WTC11 (cell line): ENCODE data around the gene MAML3. TPM values are rescaled to one million over a fixed set of nuclear protein-coding genes. Genes with fewer than 3 reads are reported as not detected.

Experiments used
- ATAC-seq: fragments of 200-7000 bp; cut with Tn5 transposase; 2 replicates; pipeline ENCODE4 v1.10.0; 2021; ENCODE audit warnings: mild to moderate bottlenecking, moderate library complexity
- CTCF ChIA-PET: fragments of 300-600 bp; sonication (Branson Sonifier 250); formaldehyde crosslinking; loops from one replicate; lab custom pipeline; 2021; ENCODE audit warnings: antibody characterized with exemption; lab: Charles Lee
- POLR2A ChIA-PET: fragments of 350-600 bp; sonication (Branson Sonifier 250); formaldehyde crosslinking; loops from one replicate; lab custom pipeline; 2021; ENCODE audit warnings: antibody characterized with exemption; lab: Charles Lee
- DNase-seq: peaks from one replicate; pipeline ENCODE4 v3.0.0; 2021; ENCODE audit warnings: low spot score
- H3K27ac Mint-ChIP-seq: 2 replicates; pipeline ENCODE4 v1.8.0; 2021; ENCODE audit warnings: mixed read lengths
- H3K27me3 Mint-ChIP-seq: 2 replicates; pipeline ENCODE4 v1.8.0; 2021; ENCODE audit warnings: low read depth, mild to moderate bottlenecking, moderate library complexity, mixed read lengths
- H3K36me3 Mint-ChIP-seq: 2 replicates; pipeline ENCODE4 v1.8.0; 2021; ENCODE audit warnings: mixed read lengths
- H3K4me1 Mint-ChIP-seq: 2 replicates; pipeline ENCODE4 v1.8.0; 2022; ENCODE audit warnings: mixed read lengths
- H3K4me3 Mint-ChIP-seq: 2 replicates; pipeline ENCODE4 v1.8.0; 2021; ENCODE audit warnings: mild to moderate bottlenecking, moderate library complexity, mixed read lengths
- H3K9me3 Mint-ChIP-seq: 2 replicates; pipeline ENCODE4 v1.8.0; 2021; ENCODE audit warnings: mixed read lengths
- CREM ChIP-seq: sonication (generic); formaldehyde crosslinking; IDR thresholded peaks from 2 replicates; pipeline ENCODE4 v1.8.1; 2022; ENCODE audit warnings: mild to moderate bottlenecking, missing genetic modification reagents, moderate library complexity
- NFATC4 ChIP-seq: fragments of 250-450 bp; sonication (Bioruptor Pico); IDR thresholded peaks from 2 replicates; pipeline ENCODE4 v1.9.0; 2021; ENCODE audit warnings: mild to moderate bottlenecking
- PRRX2 ChIP-seq: fragments of 250-450 bp; sonication (Bioruptor Pico); IDR thresholded peaks from 2 replicates; pipeline ENCODE4 v1.8.0; 2021; ENCODE audit warnings: mild to moderate bottlenecking
- RORB ChIP-seq: fragments of 250-450 bp; sonication (Bioruptor Pico); IDR thresholded peaks from 2 replicates; pipeline ENCODE4 v1.9.0; 2021; ENCODE audit warnings: mild to moderate bottlenecking
- TEAD1 ChIP-seq: sonication (generic); formaldehyde crosslinking; IDR thresholded peaks from 2 replicates; pipeline ENCODE4 v1.8.0; 2022; ENCODE audit warnings: mild to moderate bottlenecking, missing genetic modification reagents
- ZNF416 ChIP-seq: fragments of 250-450 bp; sonication (Bioruptor Pico); IDR thresholded peaks from 2 replicates; pipeline ENCODE4 v1.9.0; 2021; ENCODE audit warnings: mild to moderate bottlenecking, inconsistent platforms
- ZNF671 ChIP-seq: fragments of 250-450 bp; sonication (Bioruptor Pico); IDR thresholded peaks from 2 replicates; pipeline ENCODE4 v1.8.0; 2021; ENCODE audit warnings: mild to moderate bottlenecking
- total RNA-seq: library from RNA; stranded (reverse); gene quantifications from 3 replicates; pipeline ENCODE4 v1.2.3, GENCODE V29; 2021
- TF ChIP-seq, protein P1 (sequence below): sonication (generic); formaldehyde crosslinking; IDR thresholded peaks from 2 replicates; pipeline ENCODE4 v1.8.1; 2022; ENCODE audit warnings: mild to moderate bottlenecking, missing genetic modification reagents, moderate library complexity, borderline replicate concordance
- TF ChIP-seq, protein P2 (sequence below): fragments of 250-450 bp; sonication (Bioruptor Pico); IDR thresholded peaks from 2 replicates; pipeline ENCODE4 v1.9.0; 2021; ENCODE audit warnings: mild to moderate bottlenecking
- TF ChIP-seq, protein P3 (sequence below): sonication (generic); formaldehyde crosslinking; IDR thresholded peaks from 2 replicates; pipeline ENCODE4 v1.8.1; 2023; ENCODE audit warnings: mild to moderate bottlenecking, missing genetic modification reagents
- TF ChIP-seq, protein P4 (sequence below): fragments of 250-450 bp; sonication (Bioruptor Pico); IDR thresholded peaks from 2 replicates; pipeline ENCODE4 v1.9.0; 2021; ENCODE audit warnings: mild to moderate bottlenecking
- TF ChIP-seq, protein P5 (sequence below): sonication (generic); formaldehyde crosslinking; conservative IDR thresholded peaks from 2 replicates; pipeline ENCODE4 v1.8.1; 2022; ENCODE audit warnings: mild to moderate bottlenecking, missing genetic modification reagents
- TF ChIP-seq, protein P6 (sequence below): fragments of 250-450 bp; sonication (Bioruptor Pico); IDR thresholded peaks from 2 replicates; pipeline ENCODE4 v2.1.2; 2022; ENCODE audit warnings: mild to moderate bottlenecking, moderate library complexity
- TF ChIP-seq, protein P7 (sequence below): sonication (generic); formaldehyde crosslinking; IDR thresholded peaks from 2 replicates; pipeline ENCODE4 v1.8.0; 2022; ENCODE audit warnings: mild to moderate bottlenecking, missing genetic modification reagents
- TF ChIP-seq, protein P8 (sequence below): sonication (generic); formaldehyde crosslinking; IDR thresholded peaks from 2 replicates; pipeline ENCODE4 v1.8.0; 2022; ENCODE audit warnings: missing genetic modification reagents

MAML3 gene
- total RNA-seq, 1 experiment from 2014 or later, result 7.4 TPM

DNA sequence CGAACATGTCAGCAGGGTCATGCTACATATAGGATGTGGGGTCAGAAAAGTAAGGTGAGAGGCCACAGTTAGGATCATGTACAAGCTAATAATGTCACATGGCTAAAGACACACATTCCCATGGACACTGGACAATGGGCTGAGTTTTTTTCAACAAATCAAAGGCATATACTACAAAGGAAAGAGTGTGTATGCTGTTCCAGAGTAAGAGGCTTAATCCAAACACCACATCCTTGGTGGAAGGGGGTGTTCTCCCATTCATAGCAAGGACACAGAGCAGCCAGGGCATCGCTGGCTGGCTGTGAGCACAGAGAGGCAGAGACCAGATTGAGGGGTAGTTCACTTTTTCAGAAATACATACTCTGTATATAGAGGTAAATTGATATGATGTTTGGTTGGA is 356.7 kb downstream of the MAML3 start (continued):
- TF ChIP-seq, protein P1, sequence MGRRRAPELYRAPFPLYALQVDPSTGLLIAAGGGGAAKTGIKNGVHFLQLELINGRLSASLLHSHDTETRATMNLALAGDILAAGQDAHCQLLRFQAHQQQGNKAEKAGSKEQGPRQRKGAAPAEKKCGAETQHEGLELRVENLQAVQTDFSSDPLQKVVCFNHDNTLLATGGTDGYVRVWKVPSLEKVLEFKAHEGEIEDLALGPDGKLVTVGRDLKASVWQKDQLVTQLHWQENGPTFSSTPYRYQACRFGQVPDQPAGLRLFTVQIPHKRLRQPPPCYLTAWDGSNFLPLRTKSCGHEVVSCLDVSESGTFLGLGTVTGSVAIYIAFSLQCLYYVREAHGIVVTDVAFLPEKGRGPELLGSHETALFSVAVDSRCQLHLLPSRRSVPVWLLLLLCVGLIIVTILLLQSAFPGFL (CRISPR knock-in tag), result no peak
- TF ChIP-seq PRRX2 (CRISPR knock-in tag) (no peak), CREM (CRISPR knock-in tag) (no peak)

DNA sequence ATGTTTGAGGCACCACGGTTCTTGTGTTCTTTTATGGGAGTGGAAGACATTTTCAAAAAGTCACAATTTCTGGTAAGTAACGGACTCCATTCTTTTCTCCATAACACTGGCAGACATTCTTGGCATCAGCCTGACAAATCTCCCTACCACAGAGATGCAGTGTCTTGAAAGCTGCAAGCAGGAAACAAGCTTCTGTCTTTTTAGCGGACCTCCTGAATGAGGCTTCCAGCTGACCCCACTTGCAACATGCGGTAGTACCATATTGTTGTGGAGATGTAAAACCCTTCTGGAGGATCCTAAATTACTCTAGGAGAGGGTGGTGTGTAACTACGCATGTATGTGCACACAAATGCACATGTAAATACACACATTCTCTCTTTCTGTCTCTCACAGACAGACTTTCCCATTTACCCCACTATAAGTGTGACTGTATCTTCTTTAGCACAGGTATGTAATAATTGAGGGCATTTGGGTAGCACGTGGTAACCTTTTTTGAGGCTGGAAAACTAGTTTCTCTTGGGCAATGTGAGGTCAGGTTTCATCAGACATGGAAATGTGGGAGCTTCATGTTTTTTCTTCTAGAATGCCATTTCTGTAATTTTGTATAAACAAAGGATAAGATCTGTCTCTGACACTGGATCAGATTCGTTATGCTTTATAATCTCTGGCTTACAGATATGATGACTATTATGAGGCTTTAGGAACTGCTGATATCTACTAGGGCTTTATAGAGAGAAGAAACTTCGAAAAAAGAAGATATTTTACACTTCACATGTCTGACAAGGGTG is 358.3 kb downstream of the MAML3 start:
- CTCF ChIA-PET, result interaction anchor here (1.6 kb wide), 1 partner anchor 12 kb away, joined by 3 read pairs; no protein-coding TSS in a partner anchor
- TF ChIP-seq, protein P2, sequence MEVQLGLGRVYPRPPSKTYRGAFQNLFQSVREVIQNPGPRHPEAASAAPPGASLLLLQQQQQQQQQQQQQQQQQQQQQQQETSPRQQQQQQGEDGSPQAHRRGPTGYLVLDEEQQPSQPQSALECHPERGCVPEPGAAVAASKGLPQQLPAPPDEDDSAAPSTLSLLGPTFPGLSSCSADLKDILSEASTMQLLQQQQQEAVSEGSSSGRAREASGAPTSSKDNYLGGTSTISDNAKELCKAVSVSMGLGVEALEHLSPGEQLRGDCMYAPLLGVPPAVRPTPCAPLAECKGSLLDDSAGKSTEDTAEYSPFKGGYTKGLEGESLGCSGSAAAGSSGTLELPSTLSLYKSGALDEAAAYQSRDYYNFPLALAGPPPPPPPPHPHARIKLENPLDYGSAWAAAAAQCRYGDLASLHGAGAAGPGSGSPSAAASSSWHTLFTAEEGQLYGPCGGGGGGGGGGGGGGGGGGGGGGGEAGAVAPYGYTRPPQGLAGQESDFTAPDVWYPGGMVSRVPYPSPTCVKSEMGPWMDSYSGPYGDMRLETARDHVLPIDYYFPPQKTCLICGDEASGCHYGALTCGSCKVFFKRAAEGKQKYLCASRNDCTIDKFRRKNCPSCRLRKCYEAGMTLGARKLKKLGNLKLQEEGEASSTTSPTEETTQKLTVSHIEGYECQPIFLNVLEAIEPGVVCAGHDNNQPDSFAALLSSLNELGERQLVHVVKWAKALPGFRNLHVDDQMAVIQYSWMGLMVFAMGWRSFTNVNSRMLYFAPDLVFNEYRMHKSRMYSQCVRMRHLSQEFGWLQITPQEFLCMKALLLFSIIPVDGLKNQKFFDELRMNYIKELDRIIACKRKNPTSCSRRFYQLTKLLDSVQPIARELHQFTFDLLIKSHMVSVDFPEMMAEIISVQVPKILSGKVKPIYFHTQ (CRISPR knock-in tag), result no peak
- TF ChIP-seq, protein P3, sequence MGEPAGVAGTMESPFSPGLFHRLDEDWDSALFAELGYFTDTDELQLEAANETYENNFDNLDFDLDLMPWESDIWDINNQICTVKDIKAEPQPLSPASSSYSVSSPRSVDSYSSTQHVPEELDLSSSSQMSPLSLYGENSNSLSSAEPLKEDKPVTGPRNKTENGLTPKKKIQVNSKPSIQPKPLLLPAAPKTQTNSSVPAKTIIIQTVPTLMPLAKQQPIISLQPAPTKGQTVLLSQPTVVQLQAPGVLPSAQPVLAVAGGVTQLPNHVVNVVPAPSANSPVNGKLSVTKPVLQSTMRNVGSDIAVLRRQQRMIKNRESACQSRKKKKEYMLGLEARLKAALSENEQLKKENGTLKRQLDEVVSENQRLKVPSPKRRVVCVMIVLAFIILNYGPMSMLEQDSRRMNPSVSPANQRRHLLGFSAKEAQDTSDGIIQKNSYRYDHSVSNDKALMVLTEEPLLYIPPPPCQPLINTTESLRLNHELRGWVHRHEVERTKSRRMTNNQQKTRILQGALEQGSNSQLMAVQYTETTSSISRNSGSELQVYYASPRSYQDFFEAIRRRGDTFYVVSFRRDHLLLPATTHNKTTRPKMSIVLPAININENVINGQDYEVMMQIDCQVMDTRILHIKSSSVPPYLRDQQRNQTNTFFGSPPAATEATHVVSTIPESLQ, result no peak
- TF ChIP-seq, protein P4, sequence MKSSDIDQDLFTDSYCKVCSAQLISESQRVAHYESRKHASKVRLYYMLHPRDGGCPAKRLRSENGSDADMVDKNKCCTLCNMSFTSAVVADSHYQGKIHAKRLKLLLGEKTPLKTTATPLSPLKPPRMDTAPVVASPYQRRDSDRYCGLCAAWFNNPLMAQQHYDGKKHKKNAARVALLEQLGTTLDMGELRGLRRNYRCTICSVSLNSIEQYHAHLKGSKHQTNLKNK (CRISPR knock-in tag), result no peak
- TF ChIP-seq, protein P5, sequence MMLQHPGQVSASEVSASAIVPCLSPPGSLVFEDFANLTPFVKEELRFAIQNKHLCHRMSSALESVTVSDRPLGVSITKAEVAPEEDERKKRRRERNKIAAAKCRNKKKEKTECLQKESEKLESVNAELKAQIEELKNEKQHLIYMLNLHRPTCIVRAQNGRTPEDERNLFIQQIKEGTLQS (CRISPR knock-in tag), result no peak
- TF ChIP-seq ZNF416 (CRISPR knock-in tag) (no peak), NFATC4 (CRISPR knock-in tag) (no peak), RORB (CRISPR knock-in tag) (no peak), ZNF671 (CRISPR knock-in tag) (no peak), TEAD1 (CRISPR knock-in tag) (no peak)
- TF ChIP-seq, protein P6, sequence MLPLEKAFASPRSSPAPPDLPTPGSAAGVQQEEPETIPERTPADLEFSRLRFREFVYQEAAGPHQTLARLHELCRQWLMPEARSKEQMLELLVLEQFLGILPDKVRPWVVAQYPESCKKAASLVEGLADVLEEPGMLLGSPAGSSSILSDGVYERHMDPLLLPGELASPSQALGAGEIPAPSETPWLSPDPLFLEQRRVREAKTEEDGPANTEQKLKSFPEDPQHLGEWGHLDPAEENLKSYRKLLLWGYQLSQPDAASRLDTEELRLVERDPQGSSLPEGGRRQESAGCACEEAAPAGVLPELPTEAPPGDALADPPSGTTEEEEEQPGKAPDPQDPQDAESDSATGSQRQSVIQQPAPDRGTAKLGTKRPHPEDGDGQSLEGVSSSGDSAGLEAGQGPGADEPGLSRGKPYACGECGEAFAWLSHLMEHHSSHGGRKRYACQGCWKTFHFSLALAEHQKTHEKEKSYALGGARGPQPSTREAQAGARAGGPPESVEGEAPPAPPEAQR (CRISPR knock-in tag), result no peak
- TF ChIP-seq, protein P7, sequence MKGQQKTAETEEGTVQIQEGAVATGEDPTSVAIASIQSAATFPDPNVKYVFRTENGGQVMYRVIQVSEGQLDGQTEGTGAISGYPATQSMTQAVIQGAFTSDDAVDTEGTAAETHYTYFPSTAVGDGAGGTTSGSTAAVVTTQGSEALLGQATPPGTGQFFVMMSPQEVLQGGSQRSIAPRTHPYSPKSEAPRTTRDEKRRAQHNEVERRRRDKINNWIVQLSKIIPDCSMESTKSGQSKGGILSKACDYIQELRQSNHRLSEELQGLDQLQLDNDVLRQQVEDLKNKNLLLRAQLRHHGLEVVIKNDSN (CRISPR knock-in tag), result no peak
- TF ChIP-seq, protein P8, sequence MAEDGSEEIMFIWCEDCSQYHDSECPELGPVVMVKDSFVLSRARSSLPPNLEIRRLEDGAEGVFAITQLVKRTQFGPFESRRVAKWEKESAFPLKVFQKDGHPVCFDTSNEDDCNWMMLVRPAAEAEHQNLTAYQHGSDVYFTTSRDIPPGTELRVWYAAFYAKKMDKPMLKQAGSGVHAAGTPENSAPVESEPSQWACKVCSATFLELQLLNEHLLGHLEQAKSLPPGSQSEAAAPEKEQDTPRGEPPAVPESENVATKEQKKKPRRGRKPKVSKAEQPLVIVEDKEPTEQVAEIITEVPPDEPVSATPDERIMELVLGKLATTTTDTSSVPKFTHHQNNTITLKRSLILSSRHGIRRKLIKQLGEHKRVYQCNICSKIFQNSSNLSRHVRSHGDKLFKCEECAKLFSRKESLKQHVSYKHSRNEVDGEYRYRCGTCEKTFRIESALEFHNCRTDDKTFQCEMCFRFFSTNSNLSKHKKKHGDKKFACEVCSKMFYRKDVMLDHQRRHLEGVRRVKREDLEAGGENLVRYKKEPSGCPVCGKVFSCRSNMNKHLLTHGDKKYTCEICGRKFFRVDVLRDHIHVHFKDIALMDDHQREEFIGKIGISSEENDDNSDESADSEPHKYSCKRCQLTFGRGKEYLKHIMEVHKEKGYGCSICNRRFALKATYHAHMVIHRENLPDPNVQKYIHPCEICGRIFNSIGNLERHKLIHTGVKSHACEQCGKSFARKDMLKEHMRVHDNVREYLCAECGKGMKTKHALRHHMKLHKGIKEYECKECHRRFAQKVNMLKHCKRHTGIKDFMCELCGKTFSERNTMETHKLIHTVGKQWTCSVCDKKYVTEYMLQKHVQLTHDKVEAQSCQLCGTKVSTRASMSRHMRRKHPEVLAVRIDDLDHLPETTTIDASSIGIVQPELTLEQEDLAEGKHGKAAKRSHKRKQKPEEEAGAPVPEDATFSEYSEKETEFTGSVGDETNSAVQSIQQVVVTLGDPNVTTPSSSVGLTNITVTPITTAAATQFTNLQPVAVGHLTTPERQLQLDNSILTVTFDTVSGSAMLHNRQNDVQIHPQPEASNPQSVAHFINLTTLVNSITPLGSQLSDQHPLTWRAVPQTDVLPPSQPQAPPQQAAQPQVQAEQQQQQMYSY (CRISPR knock-in tag), result no peak
- H3K36me3 Mint-ChIP-seq, result no peaks in the 10 kb centered on the region
- H3K4me1 Mint-ChIP-seq, result peaks cover 9% of the 10 kb centered on the region
- no peak overlapping the region for H3K4me3 Mint-ChIP-seq
- H3K9me3 Mint-ChIP-seq, result peaks cover 11% of the 10 kb centered on the region
- H3K27ac Mint-ChIP-seq, result no peak overlapping the region
- POLR2A ChIA-PET, result no interaction called here
- no peak for ATAC-seq
- peaks cover 2% of the 10 kb centered on the region; the same call in 1 of the 2 replicates for H3K27me3 Mint-ChIP-seq
- DNase-seq, result no peak
